GM19035 (cell line): Measurements from ENCODE around the gene UNC5C.

ENCODE experiments used
- ATAC-seq: cut with Tn5 transposase; IDR thresholded peaks from one replicate; pipeline ENCODE4 v1.9.1; 2021; ENCODE audit not compliant: unreplicated experiment

Gene UNC5C

DNA sequence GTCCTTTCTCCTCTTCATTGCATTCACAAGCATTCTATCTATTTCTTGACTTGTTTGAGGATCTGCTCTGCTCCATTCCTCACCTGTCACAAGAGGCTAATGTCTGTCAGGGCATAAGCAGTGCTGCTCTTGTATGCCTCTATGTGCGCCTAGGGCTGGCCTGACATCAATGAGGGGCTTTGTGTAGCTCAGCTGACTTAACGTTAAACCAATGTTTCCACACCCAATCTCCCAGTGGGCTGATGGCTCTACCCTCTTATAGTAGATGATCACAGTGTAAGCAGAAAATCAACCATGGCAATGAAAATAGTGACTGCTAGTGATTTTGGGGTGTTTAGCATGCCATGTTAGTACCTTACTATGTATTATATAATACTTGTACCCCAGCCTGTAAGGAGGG, 139.0 kb downstream of the UNC5C start:
- ATAC-seq, result no peak

DNA sequence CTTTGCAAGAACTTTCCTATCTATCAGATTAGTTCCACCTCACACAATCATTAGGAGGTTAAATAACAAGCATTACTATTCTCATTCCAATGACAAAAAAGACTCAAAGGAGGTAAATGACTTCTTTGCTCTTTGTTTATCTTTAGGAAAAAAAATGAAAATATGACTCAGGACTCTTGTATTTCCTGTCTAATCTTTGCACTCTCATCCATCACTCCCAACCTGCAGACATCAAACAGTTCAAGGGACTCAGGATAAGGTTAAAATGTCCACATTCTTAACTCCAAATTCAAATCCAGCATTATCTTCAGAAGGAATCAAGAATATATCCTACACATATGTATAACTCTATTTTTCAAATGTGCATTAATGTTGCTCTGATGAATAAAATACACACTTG, 139.6 kb downstream of the UNC5C start:
- no peak for ATAC-seq

DNA sequence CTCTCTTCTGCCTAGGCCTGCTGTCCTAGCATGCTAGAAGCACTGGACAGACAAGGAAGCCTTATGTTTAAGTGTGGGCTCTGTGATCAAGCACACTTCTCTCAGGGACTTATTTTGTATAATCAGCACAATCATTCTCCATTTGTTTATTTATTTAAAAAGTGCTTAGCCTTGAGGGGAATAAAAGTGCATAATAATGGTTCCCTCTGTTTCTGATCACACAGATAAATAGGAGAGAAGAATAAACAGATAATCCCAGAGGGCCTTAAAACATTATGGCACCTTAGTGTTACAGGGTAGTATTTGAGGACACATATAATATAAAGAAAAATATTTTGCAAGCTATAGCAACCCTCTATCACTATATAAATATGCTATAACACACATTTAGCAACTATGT, 146.5 kb downstream of the UNC5C start:
- ATAC-seq, result no peak

DNA sequence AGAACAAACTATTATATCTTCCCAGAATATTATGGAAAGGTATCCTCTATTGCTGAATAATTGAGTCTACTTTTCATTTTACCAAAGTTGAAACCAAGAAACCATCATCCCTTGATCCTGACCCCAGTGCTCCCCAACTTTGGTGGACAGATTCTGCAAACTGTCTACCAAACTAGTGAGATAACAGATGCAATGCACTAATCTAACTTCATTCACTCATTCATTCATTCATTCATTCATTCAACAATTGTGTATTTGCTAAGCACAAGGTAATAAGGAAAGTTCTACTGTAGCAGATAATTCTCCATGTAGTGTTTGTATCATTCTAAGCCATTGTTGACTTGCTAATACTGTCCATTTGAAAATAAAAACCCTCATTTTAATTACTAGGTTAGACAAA, 150.6 kb downstream of the UNC5C start:
- no peak for ATAC-seq

DNA sequence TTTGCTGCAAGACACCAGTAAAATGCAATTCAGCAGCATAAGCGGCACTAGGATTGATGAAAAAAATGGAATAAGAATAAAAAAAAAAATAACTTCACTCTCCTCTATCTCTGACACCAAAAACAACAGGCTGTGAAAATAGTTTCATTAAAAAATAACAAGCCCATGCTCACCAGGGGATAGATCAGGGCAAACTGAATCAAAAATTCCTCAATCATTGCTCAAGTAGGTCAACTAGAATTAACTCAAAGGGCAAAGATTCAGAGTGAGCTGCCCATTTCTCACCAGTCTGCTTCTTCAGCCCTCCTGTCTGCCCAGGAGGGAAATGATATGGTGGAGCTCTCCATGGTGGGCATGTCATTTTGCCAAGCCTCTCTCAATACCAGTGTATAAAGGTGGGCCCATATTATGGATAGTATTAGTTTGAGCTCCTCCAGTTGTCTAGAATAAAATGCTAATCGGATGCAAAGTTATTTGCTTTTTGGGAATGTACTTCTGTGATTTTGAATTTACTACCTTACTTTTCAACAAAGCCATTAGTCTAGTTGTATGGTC, 153.9 kb downstream of the UNC5C start:
- ATAC-seq, result no peak

DNA sequence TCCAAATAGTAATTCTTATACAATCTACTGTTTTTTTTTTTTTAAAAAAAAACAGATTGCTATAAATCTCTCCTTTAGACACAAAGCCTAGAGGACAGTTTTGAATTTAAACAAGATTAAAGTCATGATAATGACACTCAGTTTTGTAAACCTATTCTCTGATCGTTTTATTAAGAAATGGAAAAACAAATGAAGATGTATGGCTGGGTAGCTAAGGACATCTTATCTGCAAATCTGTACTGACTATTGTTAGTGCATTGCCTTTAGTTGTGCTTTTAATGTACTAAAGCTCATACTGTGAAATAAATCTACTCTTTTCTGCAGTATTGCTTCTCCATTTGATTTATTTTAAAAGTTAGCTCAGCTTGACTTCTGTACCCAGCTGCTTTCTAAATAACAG, 155.0 kb downstream of the UNC5C start:
- ATAC-seq, result no peak

DNA sequence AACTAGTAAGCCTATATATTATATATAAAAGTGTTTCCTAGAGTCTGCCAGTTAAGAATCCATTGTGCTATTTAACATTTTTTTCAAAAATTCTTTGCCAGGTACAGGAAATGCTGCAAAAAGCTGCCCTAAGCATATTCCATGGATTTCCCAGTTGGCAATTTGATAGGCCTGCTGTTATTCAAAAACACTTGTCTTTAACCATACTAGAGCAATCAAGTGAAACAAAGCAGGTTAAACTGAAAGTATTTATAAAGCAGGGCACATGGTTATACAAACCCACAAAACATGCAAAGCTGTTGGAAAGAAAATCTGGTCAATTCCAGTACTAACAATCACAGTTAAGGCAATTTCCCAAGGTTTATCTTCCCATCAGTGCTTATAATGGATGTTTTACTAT, 159.9 kb downstream of the UNC5C start:
- no peak for ATAC-seq

DNA sequence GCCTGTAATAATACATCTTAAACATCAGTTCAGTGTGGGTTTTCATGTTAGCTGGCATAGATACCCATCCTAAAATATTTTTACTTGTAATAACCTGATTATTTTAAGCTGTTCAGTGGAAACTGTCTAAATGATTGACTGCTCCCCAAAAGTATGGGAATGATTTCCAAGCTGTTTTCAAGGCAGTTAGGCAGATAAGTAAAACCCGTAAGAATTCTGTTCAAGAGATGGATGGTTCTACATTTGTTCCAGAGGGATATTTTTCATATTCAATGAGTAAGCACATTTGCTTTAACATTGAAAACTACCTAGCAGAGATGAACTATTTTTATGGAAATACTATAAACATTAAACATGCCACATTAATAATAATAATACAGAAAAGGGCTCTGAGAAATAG, 161.1 kb downstream of the UNC5C start:
- no peak for ATAC-seq

DNA sequence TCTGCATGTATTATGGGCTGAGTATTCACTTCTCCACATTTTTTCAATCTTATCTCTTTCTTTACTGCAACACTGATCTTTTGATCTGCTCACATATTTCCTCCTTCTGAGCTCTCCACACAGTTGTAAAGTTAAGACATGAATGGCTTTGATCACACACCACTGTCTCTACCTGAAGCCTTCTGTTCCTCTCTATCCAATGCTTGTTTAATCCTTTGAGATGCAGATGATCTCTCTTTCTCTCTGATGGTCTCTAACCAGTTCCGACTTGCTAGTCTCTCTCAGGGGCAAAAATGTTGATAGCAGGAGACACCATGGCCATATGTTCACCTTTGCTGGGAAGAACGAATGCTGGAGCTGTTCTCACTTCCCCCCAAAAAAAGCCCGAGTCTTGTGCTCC, 162.4 kb downstream of the UNC5C start:
- no peak for ATAC-seq

DNA sequence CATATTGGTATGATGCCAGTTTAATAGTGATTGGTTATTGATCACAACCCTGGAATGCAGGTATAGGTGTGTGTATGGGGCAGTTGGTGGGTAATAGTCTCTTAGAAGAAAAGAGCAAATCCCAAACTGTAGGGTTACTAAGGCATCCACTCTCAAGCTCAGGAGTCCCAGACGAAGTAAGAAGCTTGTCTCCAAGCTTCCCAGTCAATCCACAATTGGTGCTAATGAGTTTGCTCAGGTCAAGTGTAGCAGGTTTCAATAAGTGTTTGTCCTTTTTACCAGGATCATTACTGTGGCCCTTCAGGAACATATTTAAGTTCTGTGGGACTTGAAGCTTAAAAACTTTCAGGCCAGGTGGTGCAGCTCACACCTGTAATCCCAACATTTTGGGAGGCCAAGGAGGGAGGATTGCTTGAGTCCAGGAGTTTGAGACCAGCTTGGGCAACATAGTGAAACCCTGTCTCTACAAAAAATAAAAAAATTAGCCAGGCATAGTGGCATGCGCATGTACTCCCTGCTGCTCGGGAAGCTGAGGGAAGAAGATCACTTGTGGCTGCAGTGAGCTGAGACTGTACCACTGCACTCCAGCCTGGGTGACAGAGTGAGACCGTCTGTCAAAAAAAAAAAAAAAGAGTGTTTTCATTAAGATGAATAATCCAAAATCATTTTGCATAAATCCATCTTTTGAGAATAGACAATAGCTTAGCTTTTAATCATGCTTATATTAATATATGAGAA, 166.8 kb downstream of the UNC5C start:
- ATAC-seq, result no peak

DNA sequence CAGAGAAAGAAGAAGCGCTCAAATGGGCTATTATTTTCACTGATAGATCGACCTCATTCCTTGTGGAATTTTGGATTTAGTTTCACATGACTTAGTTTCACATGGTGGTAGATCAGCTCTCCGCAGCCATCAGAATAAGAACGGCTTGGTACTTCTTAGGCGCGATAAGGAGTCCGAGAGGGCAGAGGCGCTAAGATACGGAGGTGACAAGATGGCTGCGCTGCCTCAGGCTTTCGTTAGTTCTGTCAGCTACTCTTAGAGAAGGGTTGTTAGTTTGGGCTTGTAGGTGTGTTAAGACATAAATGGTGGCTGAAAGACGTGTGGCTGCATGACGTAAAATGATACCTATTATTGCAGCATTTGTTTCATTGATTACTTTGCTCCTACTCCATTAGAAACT, 169.1 kb downstream of the UNC5C start:
- ATAC-seq, result no peak

DNA sequence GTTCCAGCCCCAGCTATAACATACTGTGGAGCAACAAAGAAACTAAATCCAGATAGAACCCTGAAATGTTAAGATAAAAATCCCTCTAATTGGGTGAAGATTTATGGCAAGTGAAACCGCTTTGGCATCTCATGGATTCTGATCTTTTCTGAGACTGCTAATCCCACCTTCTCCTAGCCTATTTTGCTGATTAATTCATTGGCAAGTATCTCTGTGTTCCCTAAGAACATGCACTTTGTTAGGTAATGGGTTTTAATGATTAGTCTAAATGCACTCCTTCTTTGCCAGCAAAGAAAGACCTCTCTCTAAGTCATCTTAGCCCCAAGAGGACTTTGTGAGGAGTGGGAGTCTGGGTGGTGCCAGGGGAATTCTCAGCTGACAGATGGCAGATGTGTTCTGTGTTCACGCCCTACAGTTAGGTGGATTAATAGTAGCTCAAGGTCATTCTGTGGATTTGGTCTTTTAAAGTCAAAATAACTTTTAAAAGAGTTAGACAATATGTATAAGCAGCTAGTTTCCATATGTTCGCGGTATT, 171.3 kb downstream of the UNC5C start:
- no peak for ATAC-seq

DNA sequence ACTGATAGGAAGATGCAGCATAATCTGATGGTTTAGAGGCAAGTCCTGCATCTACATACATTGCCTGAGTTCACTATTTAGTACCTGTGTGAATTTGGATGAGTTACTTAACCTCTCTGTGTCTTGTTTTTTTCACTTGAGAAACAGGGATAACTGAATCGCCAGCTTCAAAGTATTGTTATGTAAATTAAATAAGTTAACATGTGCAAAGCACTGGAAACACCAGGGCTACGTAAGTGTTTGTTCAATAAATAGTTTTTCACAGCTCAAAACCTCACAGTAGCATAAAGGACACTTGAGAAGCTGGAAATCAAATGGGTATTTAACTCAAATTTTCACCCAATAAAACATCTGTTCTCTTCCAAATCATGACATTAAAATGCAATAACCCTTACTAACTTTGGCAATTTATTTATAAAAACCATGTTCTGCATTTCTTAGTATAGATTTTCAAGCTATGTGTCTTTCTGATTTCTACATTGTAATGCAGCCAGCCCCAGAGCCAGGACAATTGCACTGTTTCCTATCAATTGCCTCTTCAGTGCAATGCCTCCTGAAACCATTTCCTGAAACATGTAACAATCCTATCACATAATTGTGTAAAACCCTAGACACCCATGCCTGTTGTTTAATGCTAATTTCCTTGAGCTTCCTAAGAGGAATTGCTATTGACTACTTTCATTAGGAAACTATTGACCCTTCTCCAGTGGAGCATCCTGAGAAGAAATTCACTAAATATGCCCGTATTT, 177.1 kb downstream of the UNC5C start:
- no peak for ATAC-seq

DNA sequence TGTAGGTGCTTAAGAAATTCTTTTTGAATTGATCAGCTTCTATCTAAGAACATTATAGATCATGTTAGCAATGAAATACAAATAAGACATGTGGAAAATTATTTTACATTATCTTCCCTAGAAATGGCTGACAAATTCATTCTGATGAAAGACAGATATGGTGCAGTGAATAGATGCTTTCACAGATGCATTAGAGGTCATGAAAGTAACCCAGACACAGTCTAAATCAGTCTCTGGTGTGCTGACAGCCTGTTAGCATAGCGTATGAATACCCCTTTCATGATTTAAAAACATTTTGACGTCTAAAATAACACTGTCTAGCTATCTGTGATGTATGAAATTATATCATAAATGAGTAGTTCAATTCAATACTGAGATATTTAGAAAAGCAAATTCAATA, 180.9 kb downstream of the UNC5C start:
- no peak for ATAC-seq

DNA sequence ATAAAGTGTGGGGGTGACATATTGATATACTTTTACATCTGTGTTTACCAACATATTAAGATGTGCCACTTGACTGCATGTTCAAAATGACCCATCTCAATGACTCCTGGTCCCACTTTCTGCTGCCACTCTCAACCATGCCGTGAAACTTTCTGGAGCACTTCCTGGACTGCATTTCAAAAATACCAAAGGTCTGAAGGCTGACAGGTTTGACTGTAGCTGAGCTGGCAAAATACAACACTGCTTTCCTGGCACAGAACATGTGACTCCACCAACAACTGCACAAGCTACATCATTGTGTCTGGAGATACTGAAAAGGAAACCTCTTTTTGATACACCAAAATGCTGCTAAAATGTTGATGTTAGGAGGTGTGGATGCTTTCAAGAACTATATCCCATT, 184.8 kb downstream of the UNC5C start:
- ATAC-seq, result no peak

DNA sequence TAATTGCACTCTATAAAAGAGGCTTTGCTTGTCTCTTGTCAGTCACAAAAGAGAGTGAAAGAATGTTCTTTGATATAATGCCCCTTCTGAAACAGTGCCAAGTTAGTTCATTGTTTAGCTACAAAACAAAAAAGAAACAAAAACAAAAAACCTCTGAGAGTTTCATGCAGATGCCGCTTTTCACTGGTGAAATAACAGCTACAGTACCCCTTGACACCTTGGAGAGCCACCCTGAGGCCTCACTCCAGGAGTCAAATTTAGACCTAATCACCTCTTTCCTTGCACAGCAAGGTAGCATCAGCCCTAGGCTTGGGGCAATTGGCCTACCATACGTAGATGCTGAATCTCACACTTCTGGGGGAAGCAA, 185.2 kb downstream of the UNC5C start:
- no peak for ATAC-seq

DNA sequence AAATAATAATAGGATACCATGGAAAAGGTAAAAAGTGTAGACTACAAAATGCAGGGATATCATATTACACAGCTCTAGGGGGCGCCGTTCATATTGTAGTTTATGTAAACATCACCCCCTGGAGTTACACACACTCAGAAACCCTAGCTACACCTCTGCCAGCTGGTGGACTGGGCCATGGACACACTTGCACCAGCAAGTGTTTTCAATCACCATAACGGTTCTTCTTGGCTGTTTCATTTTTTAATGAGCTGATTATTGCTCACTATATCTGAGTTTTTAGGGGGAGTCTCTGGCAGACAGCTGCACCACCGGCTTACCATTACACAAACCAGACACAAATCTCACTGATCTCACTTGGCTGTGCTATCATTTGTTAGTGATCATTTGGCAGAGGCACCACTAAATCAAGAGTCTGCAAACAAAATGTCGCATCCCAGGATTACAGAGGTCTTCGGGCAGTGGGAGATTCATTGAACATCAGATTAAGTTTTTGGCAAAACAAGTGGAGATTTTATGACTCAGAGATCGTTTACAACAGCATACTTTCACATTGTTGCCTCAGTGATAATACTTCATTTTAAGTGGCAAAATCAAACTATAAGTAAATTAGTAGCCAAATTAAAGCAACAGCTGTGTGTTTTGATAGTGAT, 185.7 kb downstream of the UNC5C start:
- ATAC-seq, result no peak

DNA sequence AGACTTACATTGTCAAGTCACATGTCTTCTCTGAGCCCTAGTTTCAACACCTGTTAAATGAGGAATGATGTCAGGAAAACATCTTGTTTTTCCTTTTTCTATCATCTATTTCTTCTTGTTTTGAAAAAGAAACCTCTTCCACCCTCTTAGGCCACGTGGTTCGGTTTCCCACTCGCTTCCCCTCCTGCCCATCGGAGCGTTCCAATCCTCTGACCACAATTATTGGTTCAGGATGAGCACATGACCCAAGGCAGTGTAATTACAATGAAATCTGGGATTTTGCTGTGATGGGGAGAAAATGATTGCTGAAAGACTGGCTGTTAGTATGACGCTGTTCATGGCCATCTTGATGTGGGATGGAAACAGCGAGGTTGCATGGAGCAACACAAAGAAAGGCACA, 186.7 kb downstream of the UNC5C start:
- ATAC-seq, result no peak

DNA sequence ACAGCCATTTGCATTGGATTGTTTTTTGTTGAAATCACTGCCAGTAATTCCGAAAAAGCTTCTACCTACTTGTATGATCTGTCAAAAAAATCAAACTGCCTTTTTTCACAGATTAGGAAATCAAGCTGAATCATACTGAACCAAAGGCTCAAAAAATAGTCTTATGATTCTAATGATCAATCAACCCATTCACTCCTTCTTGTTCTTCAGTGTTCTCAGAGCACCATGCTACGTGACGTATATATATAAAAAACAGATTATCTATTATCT, 187.1 kb downstream of the UNC5C start:
- ATAC-seq, result no peak

DNA sequence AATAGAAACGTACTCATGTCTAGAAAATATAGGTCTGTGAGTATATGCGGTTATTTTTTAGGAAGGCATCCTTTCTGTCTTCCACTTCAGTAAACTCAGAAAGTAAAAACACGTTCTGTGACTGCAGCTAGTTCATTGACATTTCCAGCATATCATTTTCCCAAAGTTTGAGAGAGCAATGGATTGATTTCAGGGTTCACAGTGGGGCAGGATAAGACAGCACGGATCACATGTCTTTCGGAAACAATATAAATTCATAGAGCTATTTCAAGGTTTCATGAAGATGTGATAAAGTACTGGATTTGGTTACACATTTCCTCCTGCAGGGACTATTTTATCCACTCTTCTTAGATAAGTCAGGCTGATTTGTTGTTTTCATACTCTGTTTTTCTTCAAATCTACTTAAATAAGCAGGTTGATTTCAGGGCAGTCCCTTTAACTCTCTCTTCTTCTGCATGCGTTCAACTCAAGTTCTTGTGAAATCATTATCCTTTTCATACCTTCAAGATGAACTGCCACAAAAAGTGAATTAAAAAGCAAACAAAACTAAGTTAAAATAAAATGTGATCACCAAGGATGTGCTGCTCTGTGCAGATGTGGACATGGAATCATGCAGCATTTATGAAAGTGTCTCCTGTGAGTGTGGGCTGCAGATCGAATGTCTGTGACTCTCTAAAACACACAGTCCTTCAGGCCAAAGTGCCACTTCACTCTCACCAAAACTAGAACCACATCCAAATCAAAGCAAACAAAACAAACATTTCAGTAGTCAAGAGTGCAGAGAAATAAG, 187.7 kb downstream of the UNC5C start:
- ATAC-seq, result no peak

DNA sequence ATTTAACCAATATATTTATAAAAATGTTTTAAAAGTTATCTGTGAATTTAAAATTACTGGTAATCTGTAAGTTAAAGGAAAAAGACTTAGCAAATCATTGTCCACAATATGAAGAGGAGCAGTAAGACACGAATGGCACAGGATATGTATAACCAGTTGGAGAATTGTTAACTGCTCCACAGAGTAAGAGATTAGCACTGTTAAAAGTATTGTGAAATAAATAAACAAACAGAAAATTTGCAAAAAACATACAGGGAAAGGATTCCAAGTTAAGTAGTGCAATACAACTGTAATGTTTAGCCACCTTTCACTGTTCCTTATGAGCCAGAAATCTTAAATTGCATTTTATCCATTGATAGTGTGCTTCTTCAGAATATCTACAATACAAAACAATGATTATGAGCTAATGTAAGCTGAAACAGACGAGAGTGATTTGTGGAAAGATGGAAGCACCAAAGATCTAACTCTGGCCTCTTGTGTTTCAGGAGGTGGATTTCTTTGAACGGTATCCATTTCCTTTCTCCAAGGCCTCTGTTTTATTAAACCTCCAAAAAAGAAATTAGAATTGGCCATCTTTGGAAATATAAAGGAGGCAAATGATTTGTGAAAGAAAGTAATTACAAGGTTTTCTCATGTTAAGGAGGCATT, 188.4 kb downstream of the UNC5C start:
- ATAC-seq, result no peak
